H54 (cell line): ENCODE data around the gene AGAP1.

Source experiments
- DNase-seq: peaks from one replicate; pipeline ENCODE4 v3.0.0; 2011; ENCODE audit warnings: low spot score, mixed read lengths; ENCODE audit not compliant: insufficient read length
- FAIRE-seq: peaks from 3 replicates; lab custom pipeline; 2011; peaks lifted over from hg19 to GRCh38; lab: Jason Lieb, UNC
- POLR2A ChIP-seq: IDR thresholded peaks from 2 replicates; pipeline ENCODE4 v1.6.1; 2011; ENCODE audit warnings: low read depth, mild to moderate bottlenecking, low read length

Gene AGAP1

DNA sequence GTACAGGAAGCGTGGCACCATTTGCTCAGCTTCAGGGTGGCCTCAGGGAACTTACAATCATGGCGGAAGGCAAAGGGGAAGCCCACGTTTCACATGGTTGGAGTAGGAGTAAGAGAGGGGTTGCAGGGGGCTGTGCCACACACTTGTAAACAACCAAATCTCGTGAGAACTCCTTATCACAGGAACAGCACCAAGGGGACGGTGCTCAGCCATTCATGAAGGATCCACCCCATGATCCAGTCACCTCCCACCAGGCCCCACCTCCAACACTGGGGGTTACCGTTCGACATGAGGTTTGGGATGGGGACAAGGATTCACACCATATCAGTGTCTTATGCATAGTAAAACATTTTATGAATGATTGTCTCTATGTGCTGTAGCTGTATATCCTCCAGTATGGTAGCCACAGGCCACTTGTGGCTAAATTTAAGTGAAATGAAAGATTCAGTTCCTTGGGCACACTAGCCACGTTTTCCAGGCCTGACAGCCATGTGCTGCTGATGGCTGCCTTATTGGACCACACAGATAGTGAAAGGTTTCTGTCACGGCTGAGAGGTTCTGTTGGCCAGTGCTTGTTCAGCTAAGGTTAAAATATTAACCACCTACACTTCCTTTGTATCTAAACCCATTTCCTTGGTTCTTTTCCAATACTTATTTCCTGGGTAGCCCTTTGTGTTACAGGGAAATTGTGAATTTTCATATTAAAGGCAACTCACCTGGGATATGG is 77.3 kb downstream of the AGAP1 start:
- DNase-seq (no peak), FAIRE-seq (no peak)
- TF ChIP-seq POLR2A: no peak

DNA sequence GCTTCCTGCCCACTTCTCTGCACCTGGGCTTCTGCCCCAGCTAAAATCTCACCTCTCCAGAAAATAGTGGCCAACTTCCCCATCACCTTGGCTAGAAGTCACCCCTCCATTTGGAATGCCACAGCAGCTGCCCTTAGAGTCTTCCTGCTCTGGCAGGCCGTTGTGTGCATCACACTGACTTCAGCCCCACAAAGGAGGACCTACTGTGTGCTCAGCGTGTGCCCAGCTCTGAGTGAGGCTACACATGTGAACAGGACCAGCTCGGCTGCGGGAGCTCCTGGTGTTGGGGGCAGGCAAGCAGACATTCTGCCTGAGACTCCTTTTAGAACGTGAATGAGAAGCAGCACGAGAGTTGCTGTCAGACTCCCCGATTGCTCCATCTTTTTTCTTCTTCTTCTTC is 78.7 kb downstream of the AGAP1 start:
- TF ChIP-seq POLR2A: no peak
- no peak for FAIRE-seq
- DNase-seq: no peak

DNA sequence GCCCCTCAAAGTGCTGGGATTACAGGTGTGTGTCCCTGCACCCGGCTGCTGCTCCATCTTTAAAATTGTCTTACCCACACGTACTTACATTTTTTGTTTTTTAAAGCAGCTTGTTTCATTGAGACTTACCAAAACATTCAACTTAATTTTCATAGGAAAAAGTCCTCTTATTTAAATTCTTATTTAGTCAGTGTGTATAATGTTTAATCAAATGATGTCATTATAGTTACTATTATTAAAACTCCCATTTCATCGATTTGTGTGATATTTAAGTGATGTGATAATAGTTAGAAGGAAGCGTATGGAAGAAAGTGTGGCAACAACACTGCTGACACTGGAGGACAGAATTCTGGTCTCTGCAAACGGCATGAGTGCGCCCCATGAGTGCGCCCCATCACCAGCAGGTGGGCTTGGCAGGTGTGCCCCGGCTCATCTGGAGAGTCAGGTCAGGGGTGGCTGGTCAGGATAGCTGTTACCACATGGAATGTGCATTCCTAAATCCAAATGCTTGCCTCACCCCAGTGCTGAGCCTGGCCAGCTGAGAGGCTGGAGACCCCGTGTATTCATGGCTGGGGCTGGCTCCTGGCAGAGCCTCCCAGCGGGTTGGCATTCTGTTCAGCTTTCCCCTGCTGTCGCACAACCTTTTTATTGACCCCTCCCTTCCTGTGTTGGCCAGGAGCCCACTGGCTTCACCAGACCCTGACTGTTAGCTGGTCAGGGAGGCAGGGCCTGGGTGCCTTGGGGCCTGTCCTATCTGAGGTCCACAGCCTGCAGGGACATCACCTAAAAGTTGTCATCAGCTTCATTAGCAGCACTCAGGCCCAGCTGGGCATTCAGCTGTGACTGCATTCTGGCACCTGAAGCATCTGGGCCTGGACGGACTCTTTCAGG is 79.7 kb downstream of the AGAP1 start:
- no peak for TF ChIP-seq POLR2A
- DNase-seq (no peak), FAIRE-seq (no peak)

DNA sequence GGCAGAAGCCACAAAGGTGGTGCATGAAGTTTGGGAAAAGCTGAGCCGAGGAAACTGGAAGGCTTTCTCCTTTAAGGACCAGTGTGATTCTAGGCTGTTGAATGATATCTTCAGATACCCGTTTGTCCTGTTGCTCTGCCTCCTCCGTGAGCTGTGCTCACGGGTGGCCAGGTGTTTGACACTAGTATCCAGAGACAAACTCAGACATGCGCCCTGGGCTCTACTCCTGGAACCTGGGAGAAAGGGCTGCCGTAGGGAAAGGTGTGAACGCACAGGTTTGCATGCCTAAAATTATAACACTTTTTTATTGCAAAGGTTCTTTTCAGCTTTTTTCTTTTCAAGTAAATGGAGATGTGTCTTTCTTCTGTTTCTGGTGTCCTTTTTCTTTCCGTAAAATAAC is 81.6 kb downstream of the AGAP1 start:
- DNase-seq (no peak), FAIRE-seq (no peak)
- no peak for TF ChIP-seq POLR2A

DNA sequence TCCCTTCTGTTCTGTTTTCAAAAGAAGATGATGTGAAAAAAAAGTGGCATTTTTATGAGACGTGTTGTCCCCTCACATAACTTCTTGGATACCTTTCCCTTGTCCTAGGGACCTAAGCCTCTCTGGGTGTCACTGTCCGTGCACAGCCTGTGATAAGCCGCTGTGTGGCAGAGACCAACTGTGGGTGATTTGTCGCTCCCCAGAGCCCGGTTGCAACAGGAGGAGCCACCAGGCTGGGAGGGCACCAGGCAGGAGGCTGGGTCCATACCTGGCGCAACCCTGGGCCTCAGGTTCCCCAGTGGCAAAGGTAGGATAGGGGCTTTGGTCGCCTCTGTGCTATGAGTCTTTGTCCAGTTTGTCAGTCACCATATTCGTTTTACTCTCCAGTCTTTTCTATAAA is 82.1 kb downstream of the AGAP1 start:
- FAIRE-seq: no peak
- no peak for DNase-seq
- no peak for TF ChIP-seq POLR2A

DNA sequence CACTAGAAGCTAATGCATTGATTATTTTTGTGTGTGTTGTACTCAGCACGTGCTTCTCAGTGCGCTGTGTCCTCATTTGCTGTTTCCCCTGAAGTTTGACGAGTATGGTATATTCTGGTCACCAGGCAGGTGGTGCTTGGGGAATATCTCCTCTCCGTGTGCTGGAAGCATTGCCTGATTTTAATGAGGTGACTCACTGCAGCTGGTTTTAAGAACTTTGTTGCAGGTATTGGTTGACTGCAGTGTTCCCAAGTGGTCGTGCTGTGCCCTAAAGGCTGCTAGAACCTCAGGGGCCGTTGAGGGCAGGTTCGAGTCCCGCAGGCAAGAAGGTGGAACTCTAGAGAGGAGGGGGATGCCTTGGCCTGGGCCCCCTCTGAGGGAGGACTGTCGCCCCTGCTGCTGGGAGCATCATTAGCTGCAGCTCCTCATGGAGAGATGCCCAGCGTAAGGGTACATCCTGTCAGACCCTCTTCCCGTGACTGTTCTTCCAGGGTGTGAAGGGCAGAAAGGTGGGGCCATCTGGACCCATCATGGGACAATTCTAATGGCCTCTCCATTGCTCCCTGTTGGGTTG is 82.6 kb downstream of the AGAP1 start:
- no peak for FAIRE-seq
- DNase-seq: no peak

DNA sequence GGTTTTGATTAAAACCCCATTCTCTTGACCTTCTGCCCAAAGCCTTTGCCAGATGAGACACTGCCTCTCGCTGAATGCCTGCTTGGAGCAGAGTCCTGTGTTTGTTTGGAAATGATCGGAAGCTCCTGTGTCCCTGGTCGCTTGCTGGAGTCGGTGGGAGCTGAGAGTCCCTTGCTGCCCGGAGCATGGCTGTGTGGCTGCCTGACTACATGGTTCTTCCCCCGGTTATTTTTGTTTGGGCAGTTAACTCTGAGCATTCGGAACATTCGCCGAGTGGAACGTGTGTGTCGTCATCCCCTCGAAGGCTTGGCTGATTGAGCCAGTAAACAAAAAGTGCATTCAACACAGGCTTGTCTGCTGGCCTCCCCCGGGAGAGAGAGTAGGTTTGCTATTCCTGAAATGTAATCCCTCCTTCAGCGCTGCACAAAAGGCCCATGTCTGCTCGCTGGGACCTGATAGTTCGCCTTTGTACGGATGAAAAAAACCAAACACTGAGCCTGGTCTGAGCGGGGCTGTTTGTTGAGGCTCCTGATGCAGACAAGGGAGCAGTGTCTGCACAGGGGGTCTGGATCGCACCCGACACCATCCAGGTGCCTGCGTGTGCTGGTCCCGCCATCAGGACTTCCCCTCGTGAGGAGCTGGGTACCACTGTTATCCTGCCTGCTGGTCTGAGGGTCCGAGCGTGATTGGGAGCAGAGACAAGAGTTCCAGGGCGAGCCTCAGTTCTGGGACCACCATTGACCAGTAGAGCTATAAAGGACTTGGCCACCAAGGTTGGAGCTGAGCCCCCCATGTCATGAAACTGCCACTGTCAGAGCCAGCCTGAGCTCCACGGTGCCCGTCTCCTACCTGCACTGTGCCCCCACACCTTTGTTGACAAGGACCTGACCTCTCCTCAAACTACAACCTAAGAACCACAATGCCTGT is 83.8 kb downstream of the AGAP1 start:
- DNase-seq (no peak), FAIRE-seq (no peak)
- no peak for TF ChIP-seq POLR2A

More for the DNA sequence above, 82.6 kb downstream of the AGAP1 start:
- TF ChIP-seq POLR2A: no peak

DNA sequence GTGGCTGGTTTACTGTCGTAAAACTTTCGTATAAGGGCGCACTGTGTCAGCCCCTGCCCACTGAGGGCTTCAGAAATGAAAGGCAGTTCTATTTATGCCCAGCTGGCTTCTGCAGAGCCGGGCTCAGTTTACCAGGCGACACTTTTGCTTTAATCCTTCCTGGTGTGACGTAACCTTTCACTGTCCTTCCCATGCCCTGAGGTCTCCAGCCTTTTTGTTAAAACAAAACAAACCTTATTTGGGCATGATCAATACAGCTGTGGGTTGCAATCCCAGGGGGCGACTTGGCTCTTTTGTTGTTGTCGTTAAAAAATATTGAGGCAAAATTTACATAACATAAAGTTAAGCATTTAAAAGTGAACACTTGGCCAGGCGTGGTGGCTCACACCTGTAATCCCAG is 85.3 kb downstream of the AGAP1 start:
- no peak for DNase-seq
- no peak for FAIRE-seq
- no peak for TF ChIP-seq POLR2A

DNA sequence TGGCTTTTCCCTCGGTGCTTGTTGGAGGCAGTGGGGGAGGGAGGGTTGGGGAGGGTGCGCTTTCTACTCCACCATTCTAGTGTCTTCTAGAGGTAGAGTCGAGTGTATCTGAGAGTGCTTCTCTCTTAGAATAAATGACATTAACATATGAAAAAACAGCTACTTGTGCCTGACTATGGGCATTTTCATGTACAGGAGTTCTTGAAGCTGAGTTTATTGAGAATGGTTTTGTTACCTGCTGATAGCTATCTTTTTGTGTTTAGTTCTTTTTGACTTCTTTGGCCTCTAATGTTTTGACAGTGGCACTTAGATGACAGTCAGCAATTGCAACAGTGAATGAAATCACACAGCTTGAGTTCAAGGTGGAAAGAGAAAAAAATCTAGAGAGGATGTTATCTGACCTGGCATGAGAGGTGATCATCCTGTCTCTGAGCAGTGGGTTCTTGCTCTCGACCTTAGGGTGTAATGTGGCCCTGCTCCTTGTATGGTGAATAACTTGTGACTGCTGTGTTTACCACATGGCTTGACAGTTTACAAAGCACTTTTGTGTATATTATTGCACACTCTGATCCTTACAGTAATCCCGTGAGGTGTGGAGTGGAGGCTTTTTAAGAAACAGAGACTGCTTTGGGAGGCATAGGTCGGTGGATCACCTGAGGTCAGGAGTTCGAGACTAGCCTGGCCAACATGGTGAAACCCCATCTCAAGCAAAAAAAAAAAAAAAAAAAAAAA is 86.7 kb downstream of the AGAP1 start:
- DNase-seq (no peak), FAIRE-seq (no peak)
- no peak for TF ChIP-seq POLR2A

DNA sequence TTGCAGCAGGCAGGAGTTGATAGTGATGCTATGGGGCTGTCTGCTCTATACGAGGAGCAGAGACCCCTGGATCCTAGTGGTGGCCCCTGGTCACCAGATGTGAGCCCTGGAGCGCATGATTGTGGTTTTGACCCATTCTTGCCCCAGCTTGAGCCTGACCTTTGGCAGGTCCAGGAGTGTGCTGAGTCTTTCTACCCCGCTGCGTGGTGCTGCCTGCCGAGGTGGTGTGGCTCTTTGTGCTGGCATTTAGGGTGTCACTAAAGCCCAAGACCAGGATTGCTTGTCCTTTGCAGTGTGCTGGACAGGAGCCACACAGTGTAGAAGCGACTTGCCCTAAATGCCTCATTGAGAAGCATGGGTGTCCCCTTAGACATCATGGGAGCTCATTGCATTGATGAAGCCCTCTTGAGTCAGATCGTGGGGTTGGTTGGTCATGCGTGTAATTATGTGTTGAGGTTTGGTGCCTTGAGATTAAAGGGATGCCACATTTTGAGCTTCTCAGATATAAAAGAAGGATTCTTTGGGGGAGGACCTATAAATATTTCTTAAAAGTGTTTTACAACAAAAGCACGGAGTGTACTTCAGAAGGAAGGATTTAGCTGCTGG is 88.3 kb downstream of the AGAP1 start:
- DNase-seq: no peak
- FAIRE-seq: no peak
- no peak for TF ChIP-seq POLR2A

DNA sequence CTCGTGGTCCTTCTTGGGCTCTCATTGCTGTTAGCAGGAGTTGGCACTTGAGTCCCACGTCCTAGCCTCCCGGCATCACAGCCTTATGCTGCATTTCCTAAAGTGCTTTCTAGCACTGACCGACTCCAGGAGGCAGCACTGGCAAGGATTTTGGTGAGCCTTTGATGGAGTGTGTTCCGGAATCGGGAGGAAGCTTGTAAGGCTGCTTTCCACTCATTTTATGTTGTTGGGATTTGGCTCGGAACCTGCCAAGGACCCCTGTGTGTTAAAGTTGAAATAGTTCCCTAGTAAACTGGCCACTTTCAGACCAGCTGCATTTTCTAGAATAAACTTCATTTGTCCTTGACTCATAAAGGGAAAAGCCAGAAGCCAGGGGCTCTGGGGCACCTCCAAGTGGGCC is 88.9 kb downstream of the AGAP1 start:
- DNase-seq (no peak), FAIRE-seq (no peak)
- TF ChIP-seq POLR2A: no peak

DNA sequence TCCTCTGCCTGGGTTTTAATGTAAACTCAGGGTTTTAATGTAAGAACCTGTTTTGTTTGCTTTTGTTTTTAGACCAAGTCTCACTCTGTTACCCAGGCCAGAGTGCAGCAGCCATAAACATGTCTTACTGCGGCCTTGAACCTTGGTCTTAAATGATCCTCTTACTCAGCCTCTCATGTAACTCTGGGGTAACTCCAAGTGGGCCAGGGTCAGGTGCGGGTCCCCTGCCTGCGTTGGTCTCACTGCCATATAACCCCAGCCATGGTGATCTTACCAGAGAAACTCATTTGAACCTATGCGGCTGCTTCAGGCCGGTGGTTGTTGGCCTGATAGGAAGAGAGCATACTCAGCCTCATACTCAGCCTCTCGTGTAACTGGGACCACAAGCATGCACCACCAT is 89.3 kb downstream of the AGAP1 start:
- TF ChIP-seq POLR2A: no peak
- no peak for FAIRE-seq
- DNase-seq: no peak
